Right ventricle myocardium superior (tissue), 1 donor: Measurements from ENCODE around the gene VAPA. TPM values are rescaled to one million over a fixed set of nuclear protein-coding genes. Genes with fewer than 3 reads are reported as not detected.
"Not testable (repeated sequence)": the region's sequence is repeated elsewhere in the genome, so short reads cannot be mapped to it uniquely, and the experiment has no call there.

ENCODE experiments used
- ATAC-seq: fragments of 200-7000 bp; cut with Tn5 transposase; one replicate; pipeline ENCODE4 v1.9.1; 2020; ENCODE audit warnings: mild to moderate bottlenecking; ENCODE audit not compliant: poor library complexity
- DNase-seq: peaks from one replicate; pipeline ENCODE4 v3.0.0-alpha.2; 2020
- intact Hi-C: fragments of 100-400 bp; cut with DNase I; formaldehyde crosslinking; loops from one replicate; pipeline ENCODE4 v1.11.2; 2022
- total RNA-seq: library from RNA; stranded (reverse); fragmentation: NEBNext Ultra II Directional; extraction: Animal tissue kit (Norgen Biotek cat#: 25700); gene quantifications from one replicate; pipeline ENCODE4 v1.2.1, GENCODE V29; 2021
- donor health status: DM: no; HTN: yes; CAD: no; lungs with severe emphysema.

The VAPA gene
- total RNA-seq, 1 donor from 2014 or later = 189 TPM

DNA sequence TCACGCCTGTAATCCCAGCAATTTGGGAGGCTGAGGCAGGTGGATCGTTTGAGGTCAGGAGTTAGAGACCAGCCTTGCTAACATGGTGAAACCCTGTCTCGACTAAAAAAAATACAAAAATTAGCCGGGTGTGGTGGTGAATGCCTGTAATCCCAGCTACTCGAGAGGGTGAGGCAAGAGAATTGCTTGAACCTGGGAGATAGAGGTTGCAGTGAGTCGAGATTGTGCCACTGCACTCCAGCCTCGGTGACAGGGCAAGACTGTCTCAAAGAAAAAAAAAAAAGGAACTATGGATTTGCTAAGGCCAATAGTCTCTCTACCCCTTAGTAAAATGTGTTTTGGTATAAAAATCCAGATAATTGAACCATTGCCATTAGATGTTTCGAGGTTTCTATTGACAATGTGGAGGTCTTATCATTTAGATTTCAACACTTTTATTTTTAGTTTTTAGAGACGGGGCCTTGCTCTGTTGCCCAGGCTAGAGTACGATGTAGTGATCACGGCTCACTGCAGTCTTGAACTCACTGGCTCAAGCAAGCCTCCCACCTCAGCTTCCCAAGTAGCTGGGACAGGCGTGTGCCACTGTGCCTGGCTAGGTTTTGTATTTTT, 29.2 kb upstream of the VAPA start:
- intact Hi-C loops = no loop called here
- DNase-seq = no peak

DNA sequence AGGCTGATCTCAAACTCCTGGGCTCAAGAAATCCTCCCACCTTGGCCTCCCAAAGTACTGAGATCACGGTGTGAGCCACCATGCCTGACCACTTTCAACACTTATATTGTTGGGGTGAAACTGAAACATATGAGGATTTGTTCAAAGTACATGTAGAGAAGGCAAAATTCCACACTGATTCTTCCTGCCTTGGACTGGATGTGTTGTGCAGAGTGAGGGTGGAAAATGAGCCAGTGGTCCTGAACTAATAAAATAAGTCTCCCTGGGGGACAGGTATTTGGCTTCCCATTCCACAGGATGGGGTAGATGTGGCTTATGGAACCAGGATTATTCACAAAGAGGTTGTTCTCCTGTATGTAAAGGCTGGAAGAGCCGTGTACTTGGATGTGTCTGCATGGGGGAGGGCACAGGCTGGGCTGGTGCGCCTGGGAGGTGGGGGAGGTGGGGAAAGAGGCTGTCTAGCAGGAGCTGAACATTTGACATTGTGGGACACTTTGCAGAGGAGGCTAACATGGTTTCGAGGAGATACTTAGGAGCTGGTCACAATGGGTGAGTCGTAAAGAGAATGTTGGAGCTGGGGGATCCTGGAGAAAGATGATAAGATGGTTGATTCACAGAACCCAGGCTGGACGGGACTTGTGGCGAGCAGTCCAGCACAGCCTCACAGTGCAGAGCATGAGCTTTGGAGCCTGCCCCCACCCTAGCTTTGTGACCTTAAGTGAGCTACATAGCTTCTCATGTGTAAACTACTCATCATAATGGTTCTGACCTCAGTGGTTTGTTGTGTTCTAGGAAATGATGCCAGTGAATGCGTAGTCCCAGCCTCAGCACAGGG, 28.4 kb upstream of the VAPA start, which contains the start of gene TXNDC2:
Gene TXNDC2 (plus strand): TSS at position 804 of the 835 bp plus-strand sequence. CDS start 708 bp downstream, outside the sequence.
- ATAC-seq (no peak), DNase-seq (no peak)
- intact Hi-C loops = no loop called here

More for the DNA sequence above, 29.2 kb upstream of the VAPA start:
- no peak for ATAC-seq

DNA sequence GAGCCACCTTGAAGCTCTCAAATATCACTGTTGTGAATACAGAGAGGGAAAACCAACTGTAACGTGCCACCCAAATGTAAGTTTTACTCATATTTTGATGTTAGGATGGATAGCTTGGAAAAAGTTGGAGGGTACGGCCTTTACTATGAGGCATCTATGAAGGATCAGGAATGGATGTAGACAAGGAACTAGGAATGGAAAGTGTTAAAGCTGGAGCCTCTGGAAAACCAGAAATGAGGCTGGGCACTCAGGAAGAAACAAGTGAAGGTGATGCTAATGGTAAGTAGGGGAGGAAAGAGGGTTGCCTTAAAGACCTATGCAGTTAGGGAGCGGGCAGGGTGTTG, 27.8 kb upstream of the VAPA start:
- no peak for ATAC-seq
- intact Hi-C loops = no loop called here
- DNase-seq = no peak

DNA sequence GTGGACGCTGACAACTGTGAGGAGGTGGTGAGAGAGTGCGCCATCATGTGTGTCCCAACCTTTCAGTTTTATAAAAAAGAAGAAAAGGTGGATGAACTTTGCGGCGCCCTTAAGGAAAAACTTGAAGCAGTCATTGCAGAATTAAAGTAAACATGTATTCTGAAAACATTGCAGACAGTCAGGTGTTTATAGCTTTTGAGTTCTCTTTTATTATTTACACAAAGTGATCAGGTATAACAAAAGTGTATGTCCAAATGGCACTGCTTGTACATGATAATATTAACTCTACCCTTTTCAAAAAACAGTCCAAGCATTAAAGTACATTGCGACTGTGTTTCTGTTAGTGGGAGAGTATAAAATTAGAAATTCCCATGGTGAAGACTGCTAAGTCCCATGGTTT, 25.8 kb upstream of the VAPA start:
- ATAC-seq (no peak), DNase-seq (no peak)
- intact Hi-C loops = no loop called here

DNA sequence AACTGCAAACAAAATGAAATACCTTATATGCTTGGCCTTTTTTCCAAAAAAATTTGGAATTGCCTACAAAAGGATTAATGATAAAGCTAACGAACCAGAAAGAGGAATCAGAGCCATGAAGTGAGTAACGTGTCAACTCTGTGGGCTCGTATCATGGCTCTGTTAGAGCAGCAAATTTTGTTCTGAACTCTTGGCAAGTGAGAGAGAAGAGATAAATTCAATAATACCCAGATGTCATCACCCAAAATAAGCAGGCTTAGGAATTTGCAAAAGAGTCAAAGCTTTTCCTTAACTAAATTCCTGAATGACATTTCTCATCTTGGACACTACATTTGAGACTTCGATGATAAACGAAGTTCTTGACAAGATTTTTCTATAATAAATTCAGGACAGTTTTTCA, 23.6 kb upstream of the VAPA start:
- DNase-seq (no peak), ATAC-seq (no peak)
- intact Hi-C loops = no loop called here

DNA sequence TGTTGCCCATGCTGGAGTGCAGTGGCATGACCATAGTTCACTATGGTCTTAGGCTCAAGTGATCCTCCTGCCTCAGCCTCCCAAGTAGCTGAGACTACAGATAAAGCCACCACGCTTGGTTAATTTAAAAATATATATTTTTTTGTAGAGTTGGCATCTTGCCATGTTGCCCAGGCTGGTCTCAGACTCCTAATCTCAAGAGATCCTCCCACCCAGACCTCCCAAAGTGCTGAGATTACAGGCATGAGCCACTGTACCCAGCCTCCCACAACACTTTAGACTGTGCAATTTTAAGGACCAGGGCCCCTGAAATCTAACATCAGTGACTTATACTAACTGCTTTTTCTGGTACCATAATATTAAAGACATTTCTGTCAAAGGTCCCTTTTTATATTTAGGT, 22.9 kb upstream of the VAPA start:
- intact Hi-C loops = no loop called here
- DNase-seq (no peak), ATAC-seq (no peak)

DNA sequence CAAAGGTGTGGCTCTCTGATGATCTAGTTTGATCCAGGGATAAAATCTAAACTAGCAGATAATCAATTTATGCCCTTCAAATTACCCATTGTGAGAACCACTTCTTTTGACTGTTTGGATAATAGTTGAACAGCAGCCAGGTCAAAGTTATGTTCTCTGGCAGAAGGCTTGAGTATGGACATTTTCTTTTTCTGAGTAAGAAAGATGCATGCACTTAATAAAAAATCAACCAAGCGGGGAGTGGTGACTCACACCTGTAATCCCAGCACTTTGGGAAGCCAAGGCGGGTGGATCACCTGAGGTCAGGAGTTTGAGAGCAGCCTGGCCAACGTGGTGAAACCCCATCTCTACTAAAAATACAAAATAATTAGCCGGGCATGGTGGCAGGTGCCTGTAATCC, 22.3 kb upstream of the VAPA start:
- DNase-seq, ATAC-seq, intact Hi-C loops: not testable (repeated sequence)

DNA sequence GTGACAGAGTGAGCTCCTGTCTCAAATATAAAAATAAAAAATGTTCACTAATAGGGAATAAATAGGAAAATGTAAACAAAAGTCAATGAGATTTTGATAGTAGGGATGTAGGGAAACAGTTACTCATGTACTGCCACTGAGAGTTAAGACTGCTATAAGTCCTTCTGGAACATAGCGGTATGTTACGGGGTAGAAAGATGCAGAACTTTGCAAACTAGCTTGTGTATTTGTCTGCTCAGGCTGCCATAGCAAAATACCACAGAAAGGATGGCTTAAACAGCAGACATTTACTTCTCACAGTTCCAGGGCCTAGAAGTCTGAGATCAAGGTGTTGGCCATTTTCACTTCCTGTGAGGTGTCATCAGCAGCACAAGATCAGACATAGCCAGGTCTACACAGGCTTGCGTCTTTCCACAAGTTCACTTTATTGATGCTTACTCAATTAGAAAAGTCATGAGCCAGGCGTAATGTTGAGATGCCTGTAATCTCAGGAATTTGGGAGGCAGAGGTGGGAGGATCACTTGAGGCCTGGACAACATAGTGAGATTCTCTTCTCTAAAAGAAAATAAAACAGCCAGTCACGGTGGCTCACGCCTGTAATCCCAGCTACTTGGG, 19.3 kb upstream of the VAPA start:
- ATAC-seq = no peak
- DNase-seq = no peak
- intact Hi-C loops = no loop called here

DNA sequence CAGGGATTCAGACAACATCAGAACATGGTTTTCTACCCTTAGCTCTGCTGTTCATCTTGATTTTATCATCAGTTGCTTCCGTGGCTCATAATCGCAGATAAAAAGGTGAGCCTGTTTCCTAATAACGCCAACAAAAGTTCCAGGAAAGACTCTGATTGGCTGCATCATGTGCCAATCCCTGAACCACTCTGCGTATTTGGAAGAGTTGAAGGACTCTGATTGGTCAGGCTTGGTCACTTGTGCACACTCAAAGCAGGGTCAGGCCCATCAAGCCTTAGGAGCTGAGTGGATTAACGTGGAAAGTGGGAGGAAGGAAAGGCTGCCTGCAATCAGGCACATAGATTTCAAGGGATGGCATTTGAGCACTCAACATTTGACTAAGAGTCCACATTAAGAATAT, 16.7 kb upstream of the VAPA start:
- DNase-seq (no peak), ATAC-seq (no peak)
- intact Hi-C loops = no loop called here

DNA sequence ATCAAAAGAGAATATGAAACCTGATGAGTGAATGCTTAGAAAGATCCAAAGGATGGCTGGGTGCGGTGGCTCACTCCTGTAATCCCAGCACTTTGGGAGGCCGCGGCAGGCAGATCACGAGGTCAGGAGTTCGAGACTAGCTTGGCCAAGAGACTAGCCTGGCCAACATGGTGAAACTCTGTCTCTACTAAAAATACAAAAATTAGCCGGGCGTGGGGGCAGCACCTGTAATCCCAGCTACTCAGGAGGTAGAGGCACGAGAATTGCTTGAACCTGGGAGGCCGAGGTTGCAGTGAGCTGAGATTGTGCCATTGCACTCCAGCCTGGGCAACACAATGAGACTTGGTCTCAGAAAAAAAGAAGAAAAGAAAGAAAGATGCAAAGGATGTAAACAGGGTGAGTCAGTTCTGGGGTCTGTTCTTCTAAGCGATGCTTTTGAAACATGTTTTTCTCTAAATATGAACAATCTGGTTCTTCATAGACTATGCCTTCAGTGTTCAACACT, 16.0 kb upstream of the VAPA start:
- DNase-seq, ATAC-seq, intact Hi-C loops: not testable (repeated sequence)

DNA sequence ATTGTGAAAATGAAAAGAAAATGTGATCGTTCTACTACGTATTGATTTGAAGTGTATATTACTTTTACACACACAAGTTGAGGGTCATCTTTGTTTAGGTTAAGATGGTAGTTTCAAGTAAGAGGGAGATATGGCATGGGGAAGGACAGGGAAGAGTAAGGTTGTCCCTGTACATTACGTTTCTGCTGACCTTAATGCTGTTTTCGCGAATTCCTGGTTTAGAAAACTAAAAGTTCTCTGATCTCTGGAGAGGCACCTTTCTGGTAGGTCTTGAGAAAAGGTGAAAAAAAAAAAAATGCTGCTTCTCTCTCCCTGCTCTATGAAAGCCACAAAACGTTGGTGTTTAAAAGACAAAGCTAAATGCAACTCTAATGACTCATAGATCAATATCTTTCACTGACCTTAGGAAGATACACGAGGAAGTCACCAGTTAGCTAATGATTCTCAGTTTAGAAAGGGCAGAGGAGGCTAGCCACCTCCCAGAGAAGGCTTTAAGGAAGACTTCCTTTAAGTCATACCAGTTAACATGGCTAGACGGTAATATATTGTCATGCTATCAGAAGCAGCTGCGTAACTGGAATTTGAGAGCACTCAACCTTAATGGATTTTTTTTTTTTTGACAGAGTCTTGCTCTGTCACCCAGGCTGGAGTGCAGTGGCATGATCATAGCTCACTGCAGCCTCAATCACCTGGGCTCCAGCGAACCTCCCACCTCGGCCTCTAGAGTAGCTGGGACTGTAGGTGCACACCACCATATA, 14.8 kb upstream of the VAPA start:
- no peak for DNase-seq
- ATAC-seq = no peak
- intact Hi-C loops = no loop called here

DNA sequence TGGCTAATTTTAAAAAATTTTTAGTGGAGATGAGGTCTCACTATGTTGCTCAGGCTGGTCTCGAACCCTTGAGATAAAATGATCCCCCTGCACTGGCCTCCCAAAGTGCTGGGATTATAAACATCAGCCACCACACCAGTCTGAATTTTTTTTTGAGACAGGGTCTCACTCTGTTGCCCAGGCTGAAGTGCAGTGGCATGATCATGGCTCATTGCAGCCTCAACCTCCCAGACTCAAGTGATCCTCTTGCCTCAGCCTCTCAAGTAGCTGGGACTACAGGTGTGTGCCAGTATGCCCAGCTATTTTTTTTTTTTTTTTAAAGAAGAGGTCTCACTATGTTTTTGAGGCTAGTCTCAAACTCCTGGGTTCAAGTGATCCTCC, 14.3 kb upstream of the VAPA start:
- ATAC-seq, intact Hi-C loops, DNase-seq: not testable (repeated sequence)

DNA sequence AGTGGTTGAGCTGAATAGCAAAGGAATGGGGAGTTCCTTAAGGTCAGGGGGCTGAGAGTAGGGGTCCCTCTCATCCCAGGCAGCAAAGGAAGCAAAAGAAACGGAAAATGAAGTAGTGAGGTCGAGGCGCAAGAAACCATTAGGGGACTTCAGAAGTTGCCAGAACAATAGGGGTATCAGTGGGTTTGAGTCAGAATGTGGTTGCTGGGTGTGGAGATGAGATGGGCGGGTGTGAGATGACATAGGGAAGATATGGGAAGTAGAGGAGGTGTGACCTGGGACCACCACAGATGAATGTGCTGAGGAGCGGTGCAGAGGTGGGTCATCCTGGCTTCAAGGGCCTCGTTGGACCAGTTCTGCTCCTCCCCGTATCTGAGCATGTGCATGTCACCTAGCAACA, 13.1 kb upstream of the VAPA start:
- ATAC-seq (no peak), DNase-seq (no peak)
- intact Hi-C loops = no loop called here

DNA sequence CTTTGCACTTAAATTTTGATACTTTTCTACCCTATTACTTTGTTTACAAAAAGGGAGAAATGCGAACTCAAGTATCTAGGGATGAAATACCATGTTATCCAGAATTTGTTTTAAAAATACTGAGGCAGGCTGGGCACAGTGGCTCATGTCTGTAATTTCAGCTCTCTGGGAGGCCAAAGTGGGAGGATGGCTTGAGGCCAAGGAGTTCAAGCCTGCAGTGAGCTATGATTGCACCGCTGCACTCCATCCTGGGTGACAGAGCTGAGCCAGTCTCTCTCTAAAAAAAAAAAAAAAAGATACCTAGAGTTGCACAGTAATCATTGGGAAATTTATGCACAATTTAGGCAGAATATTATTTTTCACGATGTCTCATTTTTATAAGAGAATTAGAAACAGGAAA, 12.4 kb upstream of the VAPA start:
- no peak for ATAC-seq
- DNase-seq = no peak
- intact Hi-C loops = no loop called here

DNA sequence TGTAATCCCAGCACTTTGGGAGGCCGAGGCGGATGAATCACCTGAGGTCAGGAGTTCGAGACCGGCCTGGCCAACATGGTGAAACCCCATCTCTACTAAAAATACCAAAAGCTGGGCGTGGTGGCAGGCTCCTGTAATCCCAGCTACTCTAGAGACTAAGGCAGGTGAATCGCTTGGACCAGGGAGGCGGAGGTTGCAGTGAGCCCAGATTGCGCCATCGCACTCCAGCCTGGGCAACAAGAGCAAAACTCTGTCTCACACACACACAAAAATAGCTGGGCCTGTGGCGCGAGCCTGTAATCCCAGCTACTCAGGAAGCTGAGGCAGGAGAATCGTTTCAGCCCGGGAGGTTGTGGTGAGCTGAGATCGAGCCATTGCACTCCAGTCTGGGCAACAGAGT, 11.6 kb upstream of the VAPA start:
- intact Hi-C loops, DNase-seq, ATAC-seq: not testable (repeated sequence)

DNA sequence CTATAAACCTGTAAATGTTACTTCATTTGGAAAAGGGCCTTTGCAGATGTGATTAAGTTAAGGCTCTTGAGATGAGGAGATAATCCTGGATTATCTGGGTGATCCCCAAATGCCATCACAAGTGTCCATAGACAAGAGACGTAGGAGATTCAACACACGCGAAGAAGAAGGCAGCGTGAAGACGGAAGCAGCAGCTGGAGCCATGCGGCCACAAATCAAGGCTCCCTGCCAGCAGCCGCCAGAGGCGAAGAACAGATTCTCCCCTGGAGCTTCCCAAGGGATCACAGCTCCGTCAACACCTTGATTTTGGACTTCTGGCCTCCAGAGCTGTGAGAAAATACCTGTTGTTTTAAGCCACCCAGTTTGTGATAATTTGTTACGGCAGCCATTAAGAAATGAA, 11.0 kb upstream of the VAPA start:
- ATAC-seq = peak; percentile 39
- DNase-seq = peak; percentile 55
- intact Hi-C loops = no loop called here

DNA sequence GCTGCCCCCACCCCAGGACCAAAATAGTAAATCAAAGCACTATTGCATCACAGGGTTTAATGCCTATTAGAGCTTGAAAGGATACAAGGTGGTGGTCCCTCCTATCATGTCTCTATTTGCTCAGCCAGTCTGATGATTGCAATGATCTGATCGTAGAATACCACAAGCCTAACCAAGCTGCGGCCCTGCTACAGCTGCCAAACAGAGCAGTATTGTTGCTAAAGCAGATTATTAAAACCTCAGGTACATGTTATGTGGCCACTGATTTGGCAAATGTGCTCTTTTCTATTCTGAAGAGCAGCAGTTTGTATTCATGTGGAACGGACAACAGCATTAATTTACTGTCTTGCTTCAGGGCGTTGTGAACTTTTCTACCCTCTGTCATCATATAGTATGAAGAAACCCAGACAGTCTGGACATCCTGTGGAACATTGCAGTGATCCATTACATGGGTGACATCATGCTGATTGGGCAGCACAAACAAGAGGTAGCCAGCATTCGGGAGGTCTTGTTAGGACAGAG, 8.4 kb upstream of the VAPA start:
- intact Hi-C loops = no loop called here
- DNase-seq = no peak
- no peak for ATAC-seq

DNA sequence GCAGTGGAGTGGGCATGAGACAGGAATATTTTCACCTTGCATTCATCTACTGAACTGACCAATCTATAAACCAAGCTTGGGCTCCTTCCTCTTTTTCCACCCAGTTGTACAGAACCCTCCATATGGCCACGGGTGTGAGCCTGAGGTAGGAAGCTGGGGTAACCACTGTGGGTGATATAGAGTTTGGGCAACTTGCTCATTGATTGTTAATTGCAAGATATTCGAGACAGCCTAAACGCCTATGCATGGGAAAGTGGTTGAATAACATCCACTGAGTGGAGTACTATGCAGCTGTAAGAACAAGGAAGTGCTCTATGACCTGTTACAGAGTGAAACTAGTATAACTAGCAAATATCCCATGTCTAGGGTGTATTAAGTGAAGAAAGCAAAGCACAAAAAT, 7.3 kb upstream of the VAPA start:
- intact Hi-C loops = no loop called here
- DNase-seq (no peak), ATAC-seq (no peak)

DNA sequence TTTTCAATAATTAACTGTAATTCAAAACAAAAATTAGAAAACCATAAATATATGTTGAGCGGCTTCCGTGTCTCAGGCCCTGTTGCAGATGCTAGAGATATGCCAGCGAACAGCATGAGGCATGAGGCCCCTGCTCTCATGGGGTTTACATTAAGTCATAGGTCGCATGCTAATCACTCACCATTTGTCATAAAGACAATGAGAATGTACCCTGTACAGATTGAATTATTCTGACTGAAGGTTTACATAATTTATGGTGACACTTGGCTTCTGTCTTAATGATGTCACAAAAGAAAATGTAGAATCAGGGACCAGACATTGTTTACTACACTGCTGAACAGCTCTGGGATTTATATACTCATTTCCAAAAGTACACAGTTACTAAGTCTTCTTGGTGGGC, 5.9 kb upstream of the VAPA start:
- DNase-seq = no peak
- intact Hi-C loops = no loop called here
- ATAC-seq = no peak
